CD4-positive, alpha-beta T cell treated with Interleukin-12 subunit alpha and Interleukin-12 subunit beta, for 1 hour (primary cell): ENCODE data around the gene POLRMT.
"Not testable (repeated sequence)": the region's sequence is repeated elsewhere in the genome, so short reads cannot be mapped to it uniquely, and the experiment has no call there.

Source experiments
- DNase-seq: peaks from one replicate; pipeline ENCODE4 v3.0.0-alpha.2; 2020

POLRMT gene

DNA sequence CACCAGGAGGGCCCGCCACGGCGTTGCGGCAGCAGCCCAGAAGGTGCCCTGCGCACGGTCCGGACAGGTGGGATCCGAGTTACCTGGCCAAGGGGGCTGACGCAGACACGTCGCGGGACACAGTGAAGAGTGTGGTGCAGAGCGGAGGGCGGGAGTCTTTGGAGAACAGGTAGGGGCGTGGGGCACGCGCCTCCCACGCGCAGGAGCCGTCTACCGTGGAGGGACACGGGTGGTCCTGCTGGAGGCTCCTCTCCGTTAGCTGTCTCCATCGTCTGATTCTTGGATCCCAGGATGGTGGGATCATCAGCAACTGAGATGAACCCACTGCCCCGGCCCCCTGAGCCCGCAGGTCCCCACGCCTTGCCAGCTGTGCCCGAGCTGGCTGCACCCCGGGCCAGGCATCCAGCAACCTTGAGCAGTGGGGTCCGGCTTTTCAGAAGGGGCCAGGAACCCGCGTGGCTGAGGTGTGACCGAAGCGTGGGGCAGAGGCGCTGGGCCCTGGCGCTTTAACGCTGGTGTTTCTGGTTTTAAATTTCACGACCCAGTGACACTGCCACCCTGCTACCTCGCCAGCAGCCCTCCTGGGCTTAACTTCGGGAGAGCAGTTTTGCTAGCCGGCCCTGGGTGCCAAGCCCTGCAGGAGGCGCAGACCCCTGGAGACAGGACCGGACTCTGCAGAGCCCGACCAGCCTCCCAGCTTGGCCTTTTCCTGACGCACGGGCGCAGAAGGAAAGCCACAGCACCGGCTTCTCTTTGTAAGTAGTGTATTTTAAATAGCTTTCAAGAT, 13.6 kb upstream of the POLRMT start:
- no peak for DNase-seq

DNA sequence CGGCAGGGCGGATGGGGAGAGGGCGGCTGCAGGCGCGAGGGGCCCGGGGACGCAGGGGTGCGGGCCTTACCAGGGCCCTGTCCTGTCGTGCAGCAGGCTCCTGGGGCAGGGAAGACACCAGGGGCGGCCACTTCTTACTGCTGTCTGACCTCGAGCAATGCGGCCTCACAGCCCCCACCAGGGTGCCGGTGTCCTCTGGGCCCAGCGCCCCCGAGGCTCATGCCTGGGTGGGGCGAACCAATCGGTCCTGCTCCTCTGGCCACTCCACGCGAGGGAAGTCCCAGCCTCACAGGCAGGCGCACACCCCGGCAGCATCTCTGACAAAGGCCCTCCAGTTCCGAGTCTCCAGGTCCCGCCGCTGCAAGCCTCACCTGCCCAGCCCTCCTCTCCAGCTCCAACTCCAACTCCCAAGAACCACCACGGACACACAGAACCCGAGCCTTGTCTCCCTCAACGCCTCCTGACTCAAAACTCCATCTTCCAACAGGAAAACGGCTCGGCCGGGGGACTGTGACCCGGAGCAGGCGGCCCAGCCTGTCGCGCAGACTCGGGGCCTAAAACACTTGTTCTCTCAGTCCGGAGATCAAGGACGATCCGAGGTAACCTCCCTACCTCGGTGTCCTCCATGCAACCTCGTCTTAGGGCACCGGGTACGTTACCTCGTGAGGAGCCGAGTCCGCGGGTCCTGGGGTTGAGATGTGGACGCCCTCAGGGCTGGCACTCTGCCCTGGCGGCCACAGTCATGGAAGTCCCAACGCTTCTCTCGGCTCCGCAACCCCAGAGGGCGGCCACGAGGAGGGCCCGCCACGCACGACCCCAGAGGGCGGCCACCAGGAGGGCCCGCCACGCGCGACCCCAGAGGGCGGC, 12.8 kb upstream of the POLRMT start:
- DNase-seq, result no peak

DNA sequence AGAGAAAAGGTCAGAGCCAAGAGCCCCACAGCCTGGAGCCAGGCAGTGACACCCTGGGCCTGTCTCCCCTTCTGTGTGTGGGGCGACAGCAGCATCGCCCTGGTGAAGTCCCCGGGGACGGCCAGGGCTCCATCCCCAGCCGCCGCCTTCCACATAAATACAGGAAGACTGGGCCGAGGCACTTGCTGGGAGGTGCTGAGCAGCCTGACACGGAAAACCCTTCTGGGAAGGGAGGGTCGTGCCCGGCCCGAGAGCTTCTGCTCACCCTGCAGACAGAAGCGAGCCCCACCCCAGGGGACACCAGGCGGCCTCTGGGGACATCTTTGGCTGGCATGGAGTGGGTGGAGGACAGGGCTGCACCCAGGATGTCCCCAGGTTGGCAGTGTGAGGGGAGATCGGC, 11.5 kb upstream of the POLRMT start:
- DNase-seq, result no peak

DNA sequence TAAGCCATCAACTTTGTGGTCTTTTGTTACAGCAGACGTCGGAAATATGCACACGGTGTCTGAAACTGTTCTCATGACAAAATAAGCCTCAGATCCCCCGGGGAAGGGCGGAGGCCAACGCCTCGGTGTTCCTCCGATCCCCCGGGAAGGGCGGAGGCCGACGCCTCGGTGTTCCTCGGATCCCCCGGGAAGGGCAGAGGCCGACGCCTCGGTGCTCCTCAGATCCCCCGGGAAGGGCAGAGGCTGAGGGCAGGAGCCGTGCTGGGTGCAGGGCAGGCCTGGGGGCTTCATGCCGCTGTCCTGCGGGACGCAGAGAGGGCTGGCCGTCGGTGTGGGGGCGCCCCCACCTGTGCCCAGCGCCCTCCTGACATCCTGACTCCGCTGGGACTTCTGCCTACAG, 11.0 kb upstream of the POLRMT start:
- no peak for DNase-seq

DNA sequence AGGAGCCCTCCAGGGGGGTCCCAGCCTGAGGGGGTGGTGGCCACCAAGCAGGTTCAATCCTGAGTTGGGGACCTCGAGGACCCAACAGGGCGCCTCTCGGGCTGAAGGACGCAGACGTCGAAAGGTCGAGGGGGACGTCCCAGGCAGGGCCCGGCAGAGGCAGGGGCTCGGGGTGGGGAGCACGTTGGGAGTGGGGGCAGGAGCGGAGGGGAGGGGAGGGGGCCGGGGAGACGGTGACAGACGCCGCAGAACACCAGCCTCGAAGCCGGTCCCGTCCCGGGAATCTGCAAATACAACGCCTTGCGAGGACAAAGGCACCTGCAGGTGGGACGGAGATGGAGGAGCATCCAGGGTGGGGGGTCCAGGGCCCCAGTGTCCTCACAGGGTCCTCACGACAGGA, 10.4 kb upstream of the POLRMT start:
- DNase-seq, result no peak

DNA sequence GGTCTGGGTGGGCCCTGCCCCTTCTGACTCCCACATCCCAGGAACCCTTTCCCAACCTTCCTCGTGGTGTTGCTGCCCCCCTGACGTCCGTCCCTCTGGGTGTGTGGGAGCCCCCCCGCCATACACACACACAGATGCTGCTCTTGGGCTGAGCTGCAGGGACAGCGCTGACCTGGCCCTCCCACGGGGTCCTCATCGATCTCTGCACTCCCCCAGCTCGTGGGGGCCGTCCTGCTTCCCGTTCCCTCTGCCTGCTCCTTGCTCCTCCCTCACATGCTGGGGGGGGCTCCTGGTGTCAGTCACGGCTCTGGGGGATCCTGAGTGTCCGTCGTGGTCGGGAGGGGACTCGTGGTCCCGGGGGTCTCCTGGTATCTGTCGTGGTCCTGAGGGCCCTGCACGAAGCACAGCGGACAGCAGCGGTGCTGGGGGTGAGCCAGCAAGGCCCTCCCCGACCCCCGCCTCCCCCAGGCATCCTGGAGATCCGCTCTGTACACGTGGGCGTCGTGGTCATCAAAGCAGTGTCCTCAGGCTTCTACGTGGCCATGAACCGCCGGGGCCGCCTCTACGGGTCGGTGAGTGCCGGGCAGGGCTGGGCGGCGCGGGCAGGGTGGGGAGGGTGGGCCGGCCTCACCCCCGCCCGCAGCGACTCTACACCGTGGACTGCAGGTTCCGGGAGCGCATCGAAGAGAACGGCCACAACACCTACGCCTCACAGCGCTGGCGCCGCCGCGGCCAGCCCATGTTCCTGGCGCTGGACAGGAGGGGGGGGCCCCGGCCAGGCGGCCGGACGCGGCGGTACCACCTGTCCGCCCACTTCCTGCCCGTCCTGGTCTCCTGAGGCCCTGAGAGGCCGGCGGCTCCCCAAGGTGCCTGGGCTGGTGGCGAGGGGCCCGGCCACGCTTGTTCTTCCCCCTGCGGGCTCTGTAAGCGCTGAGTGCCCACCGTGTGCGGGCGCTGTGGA, 9.7 kb upstream of the POLRMT start:
- DNase-seq, result no peak

DNA sequence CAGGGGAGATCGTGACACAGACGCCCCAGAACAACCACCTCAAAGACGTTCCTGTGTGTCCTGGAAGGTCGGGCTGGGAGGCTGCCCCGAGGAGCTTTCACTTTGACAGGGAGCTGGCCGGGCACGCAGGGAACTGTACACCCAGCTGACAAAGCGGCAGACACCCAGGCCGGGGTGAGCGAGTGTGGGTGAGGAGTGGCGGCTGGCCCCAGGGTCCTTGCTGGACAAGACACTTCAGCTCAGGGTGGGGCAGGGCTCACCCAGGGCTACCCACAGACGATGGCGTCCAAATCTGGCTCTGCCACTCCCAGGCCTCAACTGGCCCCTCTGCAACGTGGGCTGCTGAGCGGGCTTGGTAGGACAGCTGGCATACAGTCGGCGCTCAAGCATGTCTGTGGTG, 8.4 kb upstream of the POLRMT start:
- DNase-seq, result no peak

DNA sequence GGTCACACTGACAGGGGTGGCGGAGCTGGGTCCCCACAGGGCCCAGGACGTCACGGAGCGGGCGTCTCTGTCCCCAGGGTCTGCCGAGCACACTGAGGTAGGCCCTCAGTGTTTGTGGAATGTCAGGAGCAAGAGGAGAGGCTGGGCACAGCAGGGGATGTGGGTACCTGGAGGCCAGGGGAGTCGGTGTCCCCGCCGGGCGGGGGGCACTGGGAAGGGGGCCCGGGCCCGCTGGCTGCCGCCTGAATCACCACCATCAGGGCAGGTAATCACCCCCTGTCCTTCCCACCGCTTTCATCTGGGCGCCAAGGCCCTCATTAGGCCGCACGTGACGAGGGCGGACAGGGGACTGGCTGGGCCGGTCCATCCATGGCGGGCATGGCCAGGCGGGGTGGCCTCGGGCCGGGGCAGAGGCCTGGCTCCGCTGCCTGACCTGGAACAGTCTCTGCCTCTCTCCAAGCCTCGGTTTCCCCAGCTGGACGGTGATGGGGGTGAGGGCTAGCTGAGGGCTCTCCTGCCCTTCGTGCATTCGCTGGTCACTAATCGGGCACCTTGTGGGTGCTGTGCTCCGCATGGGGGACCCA, 7.4 kb upstream of the POLRMT start:
- no peak for DNase-seq

DNA sequence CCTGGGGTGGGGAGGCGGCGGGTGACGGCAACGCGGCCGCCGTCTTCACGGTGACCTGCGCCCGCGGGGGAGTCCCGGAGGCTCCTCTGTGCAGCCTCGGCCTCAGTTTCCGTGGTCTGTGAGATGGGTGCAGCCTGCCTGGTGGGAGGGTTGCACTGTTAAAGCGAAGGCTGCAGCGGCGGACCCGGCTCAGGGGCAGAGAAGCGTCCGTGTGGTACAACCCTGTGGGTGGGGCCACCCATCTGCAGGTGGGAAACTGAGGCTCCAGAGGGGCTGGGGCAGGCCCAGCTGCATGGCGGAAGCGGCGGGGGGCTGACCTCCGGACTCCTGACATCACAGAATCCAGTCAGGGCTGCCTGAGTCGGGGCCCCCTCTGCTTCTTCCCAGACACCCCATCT, 6.8 kb upstream of the POLRMT start:
- no peak for DNase-seq

DNA sequence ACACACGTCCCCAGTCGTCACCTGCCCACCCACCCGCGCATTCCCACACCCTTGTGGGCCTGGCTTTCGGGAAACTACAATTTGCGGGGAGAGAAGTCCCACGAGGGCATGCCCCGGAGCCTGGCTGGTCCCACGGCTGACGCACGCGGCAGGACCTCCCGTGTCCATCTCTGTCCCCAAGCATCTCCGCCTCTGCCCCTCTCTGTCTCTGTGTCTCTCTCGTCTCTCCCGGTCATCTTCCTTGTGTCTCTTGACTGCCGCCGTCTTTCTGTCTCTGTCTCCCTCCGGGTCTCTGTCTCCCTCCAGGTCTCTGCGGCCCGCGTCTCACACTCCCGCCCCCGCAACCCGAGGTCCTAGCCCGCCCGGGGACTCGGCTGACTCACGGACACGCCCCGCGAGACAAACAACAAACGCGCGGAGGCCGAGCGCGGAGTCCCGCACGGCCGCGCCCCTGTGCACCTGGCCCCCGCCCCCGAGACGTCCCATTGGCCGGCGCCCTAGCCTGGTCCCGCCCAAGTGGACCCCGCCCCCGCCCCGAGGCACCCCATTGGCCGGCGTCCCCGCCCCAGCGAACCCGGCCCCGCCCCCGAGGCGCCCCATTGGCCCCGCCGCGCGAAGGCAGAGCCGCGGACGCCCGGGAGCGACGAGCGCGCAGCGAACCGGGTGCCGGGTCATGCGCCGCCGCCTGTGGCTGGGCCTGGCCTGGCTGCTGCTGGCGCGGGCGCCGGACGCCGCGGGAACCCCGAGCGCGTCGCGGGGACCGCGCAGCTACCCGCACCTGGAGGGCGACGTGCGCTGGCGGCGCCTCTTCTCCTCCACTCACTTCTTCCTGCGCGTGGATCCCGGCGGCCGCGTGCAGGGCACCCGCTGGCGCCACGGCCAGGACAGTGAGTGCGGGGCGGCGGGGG, 6.2 kb upstream of the POLRMT start, which contains the start of gene FGF22:
TSS of gene FGF22 (plus strand) at position 627 of the 908 bp plus-strand sequence. CDS start at position 674, 47 bp downstream.
- peak; percentile 96 for DNase-seq

DNA sequence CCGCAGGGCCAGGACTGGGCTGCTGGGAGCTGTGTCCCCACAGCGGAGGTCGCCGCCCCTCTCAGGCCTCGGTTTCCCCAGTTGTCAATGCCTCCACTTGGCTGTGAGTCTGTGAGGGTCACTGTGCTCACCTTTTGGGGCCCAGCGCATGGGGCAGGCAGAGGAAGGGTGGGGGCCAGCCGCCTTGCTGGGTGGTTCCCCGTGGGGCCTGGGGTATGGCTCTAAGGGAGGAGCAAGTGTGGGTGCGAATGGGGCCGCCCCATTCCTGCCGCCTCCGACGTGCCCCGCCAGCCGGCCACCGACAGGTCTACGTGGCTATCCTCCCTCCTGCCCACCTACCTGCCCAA, 5.5 kb upstream of the POLRMT start:
- no peak for DNase-seq

DNA sequence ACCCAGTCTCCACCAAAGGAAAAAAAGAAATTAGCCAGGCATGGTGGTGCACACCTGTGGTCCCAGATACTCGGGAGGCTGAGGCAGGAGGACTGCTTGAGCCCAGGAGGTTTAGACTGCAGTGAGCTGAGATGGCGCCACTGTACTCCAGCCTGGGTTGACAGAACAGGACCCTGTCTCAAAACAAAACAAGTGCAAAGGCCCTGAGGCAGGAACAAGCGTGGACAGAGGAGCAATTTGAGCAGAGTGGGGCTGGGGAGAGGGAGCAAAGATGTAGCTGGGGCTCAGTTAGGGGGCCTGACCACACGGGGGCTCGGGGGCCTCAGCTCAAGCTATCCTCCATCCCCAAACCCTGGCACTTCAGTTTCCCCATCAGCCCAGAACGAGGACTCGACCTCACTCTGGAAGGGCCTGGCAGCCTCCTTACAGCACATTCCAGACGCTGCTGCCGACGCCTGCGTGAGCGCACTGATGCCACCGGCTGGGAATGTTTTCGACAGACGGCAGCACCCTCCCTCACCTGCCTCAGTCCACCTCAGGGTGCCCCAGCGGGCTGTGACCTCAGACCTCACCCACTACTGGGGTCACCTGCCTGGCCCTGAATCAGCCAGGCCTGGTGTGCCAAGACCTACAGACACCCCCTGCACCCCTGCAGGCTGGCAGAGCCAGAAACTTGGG, 1.8 kb upstream of the POLRMT start:
- DNase-seq, result no peak

DNA sequence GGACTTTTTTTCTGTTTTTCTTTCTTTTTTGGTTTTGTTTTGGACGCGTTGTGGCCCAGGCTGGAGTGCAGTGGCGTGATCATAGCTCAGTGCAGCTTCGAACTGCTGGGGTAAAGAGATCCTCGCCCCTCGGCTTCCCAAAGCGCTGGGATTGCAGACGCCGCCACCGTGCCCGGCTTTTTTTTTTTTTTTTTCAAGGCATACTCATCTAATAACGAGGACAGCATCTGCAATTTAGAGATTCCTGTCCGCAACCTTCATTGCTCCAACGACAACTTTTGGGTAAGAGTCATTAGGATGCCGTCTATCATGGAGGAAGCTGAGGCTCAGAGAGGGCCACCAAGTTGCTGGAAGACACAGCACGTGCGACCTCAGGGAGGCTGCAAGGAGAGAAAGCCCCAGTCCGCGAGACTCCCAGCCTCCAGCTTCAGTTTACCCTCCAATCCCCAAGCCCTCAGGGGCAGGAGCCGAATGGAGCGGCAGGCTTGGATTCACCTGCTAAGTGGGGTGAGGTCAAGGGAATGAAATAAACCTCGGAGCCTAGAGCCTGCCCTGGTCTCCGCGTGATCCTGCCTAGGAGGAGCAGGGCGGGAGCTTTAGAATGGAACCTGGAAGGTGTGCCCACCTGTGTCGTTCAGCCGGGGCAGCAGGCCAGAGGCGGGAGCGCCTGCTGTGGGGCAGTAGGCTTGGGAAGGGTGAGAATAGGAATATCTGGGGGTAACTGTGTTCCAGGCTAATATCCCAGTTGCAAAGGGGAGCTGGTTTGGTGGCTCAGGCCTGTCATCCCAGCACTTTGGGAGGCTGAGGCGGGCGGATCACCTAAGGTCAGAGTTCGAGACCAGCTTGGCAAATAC, 676 bp upstream of the POLRMT start:
- DNase-seq, result no peak

DNA sequence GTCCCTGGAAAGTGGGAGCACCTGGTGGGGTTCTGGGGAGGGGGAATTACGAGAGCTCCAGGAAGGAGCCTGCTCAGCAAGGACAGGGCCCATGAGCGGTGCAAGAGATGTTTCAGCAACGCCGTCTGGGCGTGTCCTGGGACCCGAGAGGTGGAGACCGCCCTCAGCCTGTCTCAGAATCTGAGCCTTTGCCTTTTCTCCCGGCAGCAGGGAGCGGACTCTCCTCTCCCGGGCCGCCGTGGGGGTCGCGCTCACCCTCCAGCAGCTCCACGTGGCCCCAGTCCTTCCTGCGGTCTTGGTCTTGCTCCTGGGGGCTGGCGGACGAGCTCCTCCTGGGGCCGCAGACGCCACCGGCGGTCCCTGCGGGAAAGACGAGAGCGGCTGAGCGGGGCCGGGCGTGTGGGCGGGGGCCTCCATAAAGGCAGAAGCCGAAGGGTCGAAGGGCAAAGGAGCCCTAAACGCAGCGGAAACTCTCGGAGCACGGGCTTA, 714 bp downstream of the POLRMT start:
- no peak for DNase-seq

DNA sequence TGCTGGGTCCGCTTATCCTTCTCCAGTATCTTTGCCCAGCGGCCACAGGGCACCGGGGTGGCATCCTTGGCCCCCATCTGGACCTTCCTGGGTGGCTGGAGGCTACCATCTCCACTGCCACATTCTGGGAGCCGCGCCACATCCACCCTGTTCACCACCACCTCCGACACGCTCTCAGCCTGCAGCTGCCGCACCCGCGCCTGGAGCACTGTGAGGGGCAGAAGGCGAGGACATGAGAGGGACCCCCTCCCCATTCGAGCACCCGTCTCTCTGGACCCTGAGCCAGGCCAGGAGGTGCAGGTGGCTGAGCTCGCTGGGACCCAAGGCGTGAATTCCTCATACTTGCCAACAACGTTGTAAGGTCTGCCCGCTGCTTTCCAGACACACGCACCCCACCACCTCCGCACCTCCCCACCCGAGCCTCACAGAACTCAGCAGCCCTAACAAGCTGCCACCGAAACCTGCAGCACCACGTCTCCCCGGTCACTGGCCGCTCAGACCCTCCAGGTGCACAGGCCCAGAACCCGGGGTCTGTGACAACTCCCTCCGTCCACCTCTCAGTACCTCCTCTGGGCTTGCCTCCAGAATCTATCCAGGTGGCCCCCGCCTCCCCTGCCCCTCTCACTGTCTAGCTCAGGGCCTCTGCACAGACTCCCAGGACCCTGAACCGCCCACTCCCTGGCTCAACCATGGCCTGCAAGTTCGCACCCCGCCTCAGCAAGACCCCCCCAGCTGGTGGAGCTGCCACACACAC, 3.2 kb downstream of the POLRMT start:
- DNase-seq, result no peak

DNA sequence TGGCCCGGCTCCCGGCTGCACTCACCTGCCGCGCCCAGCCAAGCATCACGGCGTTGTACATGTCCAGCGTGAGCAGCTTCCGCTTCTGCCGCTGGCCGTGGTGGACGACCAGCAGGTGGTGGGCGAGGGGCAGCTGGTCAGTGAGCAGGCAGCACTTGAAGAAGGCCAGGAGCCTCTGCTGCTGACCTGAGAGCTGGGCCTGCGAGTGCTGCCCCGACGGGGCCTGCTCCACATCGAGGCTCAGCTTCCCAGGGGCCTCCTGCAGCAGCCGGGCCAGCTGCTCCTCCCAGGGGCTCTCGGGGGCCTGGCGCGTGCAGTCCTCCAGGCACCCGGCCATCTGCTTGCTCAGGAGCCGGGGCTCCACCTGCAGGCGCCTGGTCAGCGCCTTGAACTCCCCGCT, 3.8 kb downstream of the POLRMT start:
- DNase-seq, result not testable (repeated sequence)

DNA sequence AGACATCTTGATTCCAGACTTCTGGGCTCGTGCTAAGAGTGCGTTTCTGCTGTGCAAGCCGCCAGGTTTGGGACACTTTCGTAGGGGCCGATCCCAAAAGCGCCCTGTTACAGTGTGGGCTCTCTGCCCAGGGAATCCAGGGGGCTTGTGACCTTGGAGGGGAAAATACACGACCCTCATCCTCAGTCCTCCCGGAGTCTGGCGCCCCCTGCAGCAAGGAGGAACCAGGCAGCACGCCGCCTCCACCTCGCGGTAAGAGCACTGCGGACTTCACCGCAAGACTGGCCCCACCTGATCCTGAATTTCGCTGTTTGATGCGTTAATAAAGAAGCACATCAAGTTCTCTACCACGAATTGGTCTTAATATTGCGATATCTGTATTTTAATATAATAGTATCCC, 5.2 kb downstream of the POLRMT start:
- DNase-seq, result no peak

DNA sequence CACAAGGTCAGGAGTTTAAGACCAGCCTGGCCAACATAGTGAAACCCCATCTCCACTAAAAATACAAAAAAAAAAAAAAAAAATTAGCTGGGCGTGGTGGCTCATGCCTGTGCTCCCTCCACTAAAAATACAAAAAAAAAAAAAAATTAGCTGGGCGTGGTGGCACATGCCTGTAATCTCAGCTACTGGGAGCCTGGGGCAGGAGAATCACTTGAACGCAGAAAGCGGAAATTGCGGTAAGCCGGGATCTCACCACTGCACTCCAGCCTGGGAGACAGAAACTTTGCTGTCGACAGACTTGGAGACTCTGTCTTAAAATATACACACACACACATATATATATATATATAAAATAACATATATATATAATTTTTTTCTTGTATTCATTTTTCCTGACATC, 6.8 kb downstream of the POLRMT start:
- not testable (repeated sequence) for DNase-seq

DNA sequence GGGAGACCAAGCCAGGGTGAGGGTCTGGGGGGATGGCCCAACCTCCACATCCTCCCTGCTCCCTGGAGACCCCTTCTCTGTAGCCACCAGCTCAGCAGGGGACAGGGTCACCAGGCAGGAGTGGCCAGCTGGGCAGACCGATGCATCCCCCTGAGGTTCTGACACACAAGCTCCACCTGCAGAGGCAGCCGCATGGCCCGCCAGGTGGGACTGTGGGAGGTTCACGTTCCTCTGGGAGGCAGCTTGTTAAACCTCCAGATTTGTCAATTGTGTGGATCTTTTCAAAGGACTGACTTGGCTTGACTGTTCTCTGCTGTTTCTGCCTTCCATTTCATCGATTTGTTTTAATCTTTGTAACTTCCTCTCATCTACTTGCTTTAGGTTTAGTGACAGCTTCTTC, 8.1 kb downstream of the POLRMT start:
- no peak for DNase-seq
